NK-92 treated with Interleukin-12 subunit alpha and Interleukin-12 subunit beta, amount 100 ng/mL, for 24 hours (cell line): ENCODE results near the gene CFAP100.

Source experiments
- DNase-seq: peaks from one replicate; lab custom pipeline; 2025; lab: John Stamatoyannopoulos, UW

Gene CFAP100

GRCh38 chr3:126394179-126394976 lies at the start of gene CFAP100:
CFAP100 (plus strand) TSS chr3:126394909; CDS start chr3:126396001, 1,092 bp downstream.
- no peak for DNase-seq

GRCh38 chr3:126345231-126345630 lies 49.5 kb upstream of the CFAP100 start:
- DNase-seq: no peak

- no peak for DNase-seq
These were observed 48.9 kb upstream of the CFAP100 start for GRCh38 chr3:126345641-126346460.

DNA sequence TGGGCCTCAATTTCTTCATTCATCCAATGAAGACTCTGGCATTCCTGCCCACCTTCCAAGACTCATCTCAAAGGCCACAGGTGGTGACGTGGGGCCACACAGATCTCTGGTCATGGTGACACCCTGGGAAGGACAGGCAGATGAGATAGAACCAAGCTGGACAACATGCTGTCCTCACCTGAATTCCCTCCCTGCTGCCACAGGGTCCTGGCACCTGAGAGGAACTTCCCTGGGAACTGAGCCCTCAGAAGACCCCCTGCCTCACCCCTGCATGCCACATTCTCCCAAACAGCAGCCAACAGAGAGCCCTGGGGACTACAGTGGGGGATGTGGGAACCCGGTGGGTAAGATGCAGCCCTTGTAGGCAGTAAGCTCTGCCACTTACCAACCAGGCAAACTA lies 48.2 kb upstream of the CFAP100 start:
- DNase-seq: no peak

DNA sequence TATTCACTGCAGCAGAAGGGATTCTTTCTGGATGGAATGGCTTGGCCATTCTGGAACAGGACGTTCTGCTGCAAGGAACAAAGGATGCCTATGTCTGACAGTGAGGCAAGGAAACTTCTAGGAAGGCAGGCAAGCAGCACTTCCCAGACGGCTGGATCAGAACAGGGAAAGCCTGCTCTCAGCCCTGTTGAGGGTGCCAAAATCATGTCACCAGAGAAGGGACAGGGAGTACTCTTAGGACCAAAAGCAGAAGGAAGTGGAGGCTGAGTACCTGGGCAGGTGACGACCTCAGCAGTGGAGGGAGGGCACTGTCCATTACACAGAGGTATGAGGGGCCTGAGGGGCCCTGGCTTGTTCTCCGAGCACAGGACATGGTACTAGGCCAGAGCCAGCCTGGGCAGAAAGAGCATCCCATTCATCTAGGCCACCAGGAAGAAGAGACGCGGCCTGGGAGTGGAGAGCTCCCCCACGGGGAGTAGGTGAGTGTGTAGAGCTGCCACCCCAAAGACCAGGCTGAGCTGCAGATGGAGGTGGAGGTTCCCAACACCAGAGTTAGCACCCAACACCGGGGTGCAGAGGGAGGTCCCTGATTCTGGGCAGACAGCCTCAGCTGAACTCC lies 47.1 kb upstream of the CFAP100 start:
- DNase-seq: no peak

GRCh38 chr3:126348308-126348920 lies 46.3 kb upstream of the CFAP100 start:
- no peak for DNase-seq

DNA sequence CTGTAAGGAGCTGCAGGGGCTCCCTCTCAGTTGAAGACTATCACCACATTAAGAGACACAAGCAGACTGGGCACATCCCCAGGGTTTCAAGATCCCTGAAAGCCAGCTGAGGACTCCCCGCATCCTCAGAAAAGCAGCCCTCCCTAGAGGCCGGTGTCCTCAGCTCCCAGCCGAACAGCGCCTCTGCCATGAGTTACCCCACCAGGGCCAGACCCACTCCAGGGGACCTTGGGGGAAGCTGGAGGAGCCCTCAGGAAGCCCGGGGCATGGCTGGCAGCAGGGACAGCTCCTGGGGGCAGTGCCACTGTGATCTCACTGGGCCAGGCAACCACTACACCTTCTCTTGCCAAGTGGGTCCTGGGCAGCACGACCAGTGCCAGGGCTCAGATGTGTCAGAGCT lies 45.6 kb upstream of the CFAP100 start:
- no peak for DNase-seq

GRCh38 chr3:126349611-126350501 lies 44.9 kb upstream of the CFAP100 start:
- DNase-seq: peak; percentile 28

DNA sequence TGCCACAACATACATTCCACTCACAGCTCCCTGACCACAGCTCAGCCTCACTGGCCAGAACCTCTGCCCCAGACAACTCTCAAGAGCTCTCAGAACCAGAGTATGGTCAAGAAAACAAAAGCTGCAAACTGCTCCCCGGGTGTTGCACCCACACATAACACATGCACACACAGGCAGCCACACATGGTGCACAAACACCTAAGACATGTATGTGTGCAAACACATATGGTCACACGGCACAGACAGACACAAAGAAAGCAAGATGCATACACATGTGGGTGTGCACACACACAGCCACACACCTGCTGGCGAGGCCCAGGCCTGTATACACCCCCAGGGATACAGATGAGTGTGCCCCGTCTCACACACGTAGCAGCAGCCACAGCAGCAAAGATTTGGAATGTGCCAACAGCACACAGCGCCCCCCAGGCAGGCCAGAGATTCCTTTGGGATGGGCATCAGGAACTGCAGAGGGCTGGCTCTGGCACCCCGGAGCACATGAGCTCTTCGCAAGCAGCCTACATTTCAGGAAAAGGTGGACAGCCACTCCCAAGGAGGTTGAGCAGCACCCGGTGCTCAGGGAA lies 44.1 kb upstream of the CFAP100 start:
- DNase-seq: no peak

GRCh38 chr3:126351086-126351770 lies 43.5 kb upstream of the CFAP100 start:
- DNase-seq: no peak

- no peak for DNase-seq
These were observed 42.8 kb upstream of the CFAP100 start for GRCh38 chr3:126351771-126352475.

- peak; percentile 22 for DNase-seq
These were observed 41.9 kb upstream of the CFAP100 start for GRCh38 chr3:126352476-126353454.

GRCh38 chr3:126353694-126354321 lies 40.9 kb upstream of the CFAP100 start:
- DNase-seq: no peak

- DNase-seq: no peak
These were observed 39.9 kb upstream of the CFAP100 start for GRCh38 chr3:126354776-126355175.

GRCh38 chr3:126355251-126355650 lies 39.5 kb upstream of the CFAP100 start:
- no peak for DNase-seq

- no peak for DNase-seq
These were observed 38.8 kb upstream of the CFAP100 start for GRCh38 chr3:126355777-126356372.
